Measurements from ENCODE around the gene KCTD3.

Gene KCTD3

DNA sequence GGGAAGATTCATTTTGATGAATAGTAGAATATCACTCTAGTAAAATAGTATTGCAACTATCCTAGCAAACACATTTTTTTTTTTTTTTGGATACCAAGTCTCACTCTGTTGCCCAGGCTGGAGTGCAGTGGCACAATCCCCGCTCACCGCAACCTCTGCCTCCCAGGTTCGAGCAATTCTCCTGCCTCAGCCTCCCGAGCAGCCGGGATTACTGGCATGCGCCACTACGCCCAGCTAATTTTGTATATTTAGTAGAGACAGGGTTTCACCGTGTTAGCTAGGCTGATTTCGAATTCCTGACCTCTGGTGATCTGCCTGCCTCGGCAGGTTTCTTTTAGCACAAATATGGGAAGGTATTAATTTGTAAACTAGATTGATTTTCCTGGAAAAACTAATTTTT lies 33.8 kb downstream of the KCTD3 start:
- no peak for DNase-seq

DNA sequence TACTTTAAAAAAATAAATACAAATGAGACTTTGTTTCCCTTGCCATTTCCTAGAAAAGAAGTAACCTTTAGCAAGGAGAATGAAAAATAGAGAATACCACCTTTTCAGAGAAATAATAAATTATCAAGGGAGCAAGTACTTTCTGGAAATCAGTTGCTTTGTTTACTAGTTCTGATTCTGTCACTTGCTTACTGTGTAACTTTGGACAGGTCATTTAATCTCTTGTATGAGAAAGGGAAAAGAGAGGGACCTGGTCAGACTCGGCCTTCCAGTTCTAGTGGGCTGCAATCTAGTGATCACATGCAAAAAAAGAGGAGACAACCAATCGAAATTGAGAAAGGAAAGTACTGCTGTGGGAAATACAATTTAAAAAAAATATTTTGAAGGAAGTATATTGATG lies 34.2 kb downstream of the KCTD3 start:
- in situ Hi-C loops (cut with MboI; ENCODE audit: low pct_unique_long_range_greater_than_20kb, low sequenced_read_pairs) = no loop called here
- no peak for DNase-seq

More for the DNA sequence above, 33.8 kb downstream of the KCTD3 start:
- in situ Hi-C loops (cut with MboI; ENCODE audit: low pct_unique_long_range_greater_than_20kb, low sequenced_read_pairs) = no loop called here

DNA sequence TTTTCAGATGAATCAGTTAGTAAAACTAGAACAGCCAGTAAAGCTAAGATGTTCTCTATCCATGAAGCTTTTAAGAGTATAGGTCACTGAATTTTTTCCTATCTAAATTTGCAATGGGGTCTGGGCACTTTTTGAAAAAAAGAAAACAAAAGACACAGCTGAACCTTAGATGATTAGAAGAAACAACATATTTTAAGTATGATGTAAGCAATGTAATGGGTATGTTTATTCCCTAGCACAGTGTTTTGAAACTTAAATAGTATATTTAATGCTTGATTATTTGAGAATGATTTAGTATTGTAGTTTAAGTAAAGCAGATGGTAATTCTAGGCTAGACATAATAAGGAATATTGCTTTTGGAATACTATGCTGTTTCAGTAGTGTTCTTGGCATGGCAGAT lies 36.2 kb downstream of the KCTD3 start:
- no peak for DNase-seq
- in situ Hi-C loops (cut with MboI; ENCODE audit: low pct_unique_long_range_greater_than_20kb, low sequenced_read_pairs) = no loop called here

DNA sequence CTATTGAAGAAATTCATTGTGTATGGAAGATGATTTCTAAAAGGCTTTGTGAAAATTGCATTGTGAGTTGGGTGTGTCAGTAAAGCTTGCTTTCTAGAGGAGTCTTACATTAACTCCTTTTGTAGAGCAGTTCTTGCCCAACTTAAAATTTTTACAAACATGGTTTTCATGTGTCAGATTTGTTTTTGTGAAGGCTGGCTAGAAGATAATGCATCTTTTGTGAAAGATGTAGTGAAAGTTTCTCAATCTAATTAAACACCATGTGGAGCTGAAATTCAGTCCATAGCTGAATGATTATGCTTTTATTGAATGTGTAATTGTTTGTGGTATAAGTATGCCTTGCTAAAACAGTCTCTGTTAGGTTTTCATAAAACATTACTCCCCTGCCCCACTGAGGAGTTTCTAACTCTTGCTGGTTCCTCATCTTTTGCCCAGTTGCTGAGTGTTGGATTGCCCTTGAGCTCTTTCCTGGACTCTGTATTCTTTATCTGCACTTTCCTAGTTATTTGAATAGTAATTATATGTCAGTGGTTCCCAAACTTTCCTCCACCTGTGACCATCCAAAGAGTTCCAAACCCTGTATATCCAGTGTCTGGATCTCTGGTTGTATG lies 38.0 kb downstream of the KCTD3 start:
- DNase-seq = no peak
- in situ Hi-C loops (cut with MboI; ENCODE audit: low pct_unique_long_range_greater_than_20kb, low sequenced_read_pairs) = no loop called here

DNA sequence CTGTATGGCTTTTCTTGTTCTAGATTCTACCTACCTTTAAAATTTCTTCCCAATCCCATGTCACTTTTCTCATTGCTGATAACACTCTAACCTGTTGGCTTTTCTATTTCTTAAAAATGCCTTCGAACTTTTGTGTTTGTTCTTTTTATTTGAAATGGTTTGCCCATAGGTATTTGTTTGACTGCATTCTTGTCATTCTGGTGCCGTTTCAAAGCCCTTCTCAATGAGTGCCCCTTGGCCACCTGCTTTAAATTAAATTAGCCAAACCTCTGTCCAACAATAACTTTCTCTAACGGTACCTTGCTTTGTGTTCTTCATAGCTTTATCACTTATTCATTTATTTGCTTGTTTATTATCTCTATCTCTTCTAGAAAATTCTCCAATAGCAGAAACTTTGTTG lies 38.9 kb downstream of the KCTD3 start:
- DNase-seq = no peak
- in situ Hi-C loops (cut with MboI; ENCODE audit: low pct_unique_long_range_greater_than_20kb, low sequenced_read_pairs) = no loop called here

DNA sequence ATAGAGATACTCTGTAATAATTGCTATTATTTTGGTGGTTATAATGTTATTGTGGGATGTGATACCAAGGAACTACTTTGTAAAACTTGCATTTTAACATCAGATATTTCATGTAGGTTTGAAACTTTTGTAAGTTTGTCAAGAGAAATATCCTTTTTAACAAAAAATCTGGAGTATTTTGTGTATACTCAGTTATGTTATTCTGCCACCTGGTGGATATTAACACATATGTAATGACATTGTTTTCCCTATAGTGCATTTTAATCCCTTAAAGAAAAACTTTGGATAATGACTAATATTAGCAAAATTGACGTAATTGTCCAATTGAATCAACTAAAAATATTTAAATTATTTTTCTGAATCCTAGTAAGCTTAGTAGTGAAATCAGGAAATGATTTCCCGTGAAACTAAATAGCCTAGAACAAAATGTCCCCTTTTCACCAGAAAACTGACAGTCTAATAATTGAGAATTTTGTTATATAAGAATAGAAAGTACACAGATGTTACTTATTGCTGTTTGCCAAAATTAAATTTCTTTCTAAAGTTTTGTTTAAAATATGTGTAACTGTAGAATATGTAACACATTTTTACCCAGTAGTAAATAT lies 39.6 kb downstream of the KCTD3 start:
- in situ Hi-C loops (cut with MboI; ENCODE audit: low pct_unique_long_range_greater_than_20kb, low sequenced_read_pairs) = no loop called here
- DNase-seq = no peak

DNA sequence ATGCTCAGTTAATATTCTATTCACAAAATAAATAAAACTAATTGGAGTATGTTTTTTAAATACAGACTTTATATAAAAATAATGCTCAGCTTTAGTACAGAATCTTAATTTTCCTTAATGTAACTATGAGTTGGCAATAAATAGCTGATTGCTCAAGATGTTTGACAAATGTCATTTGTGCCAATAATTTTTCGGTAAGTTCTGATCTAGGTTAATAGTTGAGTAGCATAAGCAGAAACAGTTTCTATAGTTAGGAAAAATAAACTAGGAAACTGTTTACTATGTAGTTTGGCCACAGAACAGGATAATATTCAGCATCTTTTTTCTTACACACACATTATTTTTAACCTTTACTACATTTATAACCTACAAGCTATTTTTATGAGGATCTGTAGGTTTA lies 40.3 kb downstream of the KCTD3 start:
- DNase-seq = no peak
- in situ Hi-C loops (cut with MboI; ENCODE audit: low pct_unique_long_range_greater_than_20kb, low sequenced_read_pairs) = no loop called here

DNA sequence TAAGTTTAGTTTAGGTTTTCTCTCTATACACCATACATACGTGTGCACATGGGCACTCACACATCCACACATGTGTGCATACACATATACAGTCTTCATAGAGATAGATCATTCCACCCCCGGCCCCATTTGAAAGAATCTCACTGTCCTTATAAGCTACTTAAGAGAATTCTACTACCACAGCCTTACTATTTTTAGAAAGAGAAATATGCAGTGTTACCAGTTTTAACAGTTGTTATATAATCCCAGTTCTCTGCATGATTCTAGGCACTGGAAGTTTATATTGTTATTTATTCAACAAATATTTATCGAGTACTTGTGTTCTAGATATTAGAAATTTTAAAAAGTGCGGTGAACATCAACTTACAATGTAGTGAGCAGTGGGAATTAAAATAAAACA lies 41.5 kb downstream of the KCTD3 start:
- no peak for DNase-seq
- in situ Hi-C loops (cut with MboI; ENCODE audit: low pct_unique_long_range_greater_than_20kb, low sequenced_read_pairs) = no loop called here

DNA sequence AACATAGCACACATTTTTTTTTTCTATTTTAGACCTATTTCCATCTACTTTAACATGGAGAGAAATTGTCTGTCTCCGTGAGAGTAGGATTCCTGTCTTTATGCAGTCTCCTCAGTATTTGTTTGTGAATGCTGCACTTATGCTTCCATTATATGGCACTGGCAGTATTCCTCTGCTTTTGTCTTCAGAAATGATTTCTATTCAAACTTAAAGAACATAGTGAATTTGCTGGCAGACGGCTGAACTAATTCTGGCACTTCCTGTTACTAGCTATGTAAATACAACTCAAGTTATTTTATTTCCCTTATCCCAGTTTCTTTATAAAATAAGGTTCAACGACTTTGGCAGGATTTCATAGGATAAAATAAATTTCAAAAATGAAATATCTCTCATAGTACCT lies 45.3 kb downstream of the KCTD3 start:
- no peak for DNase-seq
- in situ Hi-C loops (cut with MboI; ENCODE audit: low pct_unique_long_range_greater_than_20kb, low sequenced_read_pairs) = no loop called here

DNA sequence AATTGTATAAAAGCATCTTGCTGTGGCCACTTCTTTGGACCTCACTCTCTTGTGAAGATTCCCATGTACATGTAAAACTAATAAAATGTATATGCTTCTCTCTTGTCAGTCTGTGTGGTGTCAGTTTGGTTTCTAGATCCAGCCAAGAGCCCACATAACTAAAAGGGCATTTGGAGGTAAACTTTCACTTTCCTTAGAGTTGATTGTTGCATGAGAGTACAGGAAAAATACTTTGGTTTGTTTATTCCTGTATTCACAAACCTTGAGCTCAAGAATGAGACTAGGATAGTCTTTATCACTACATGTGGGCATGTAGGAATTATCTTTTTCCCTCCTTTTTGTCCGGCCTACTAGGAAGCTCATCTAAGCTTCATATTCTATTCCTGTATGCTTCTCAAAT lies 50.9 kb downstream of the KCTD3 start:
- in situ Hi-C loops (cut with MboI; ENCODE audit: low pct_unique_long_range_greater_than_20kb, low sequenced_read_pairs) = no loop called here
- DNase-seq = no peak

DNA sequence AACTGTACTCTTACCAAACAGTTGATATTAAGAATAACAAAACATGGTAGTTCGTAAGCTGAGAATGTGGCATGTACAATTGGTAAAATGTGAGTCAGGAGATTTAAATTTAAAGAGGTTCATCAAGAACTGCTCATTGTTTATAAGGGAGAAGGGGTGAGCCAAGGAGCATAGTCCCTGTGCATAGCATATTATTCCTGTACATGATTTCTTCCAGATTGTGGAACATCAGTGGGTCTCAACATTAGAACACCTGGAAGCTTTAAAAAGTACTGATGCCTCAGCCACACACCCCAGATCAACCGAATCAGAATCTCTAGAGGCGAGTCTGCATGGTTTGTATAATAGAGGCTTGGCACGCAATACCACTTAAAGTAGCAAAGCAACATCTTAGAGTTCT lies 56.1 kb downstream of the KCTD3 start:
- in situ Hi-C loops (cut with MboI; ENCODE audit: low pct_unique_long_range_greater_than_20kb, low sequenced_read_pairs) = no loop called here
- no peak for DNase-seq

DNA sequence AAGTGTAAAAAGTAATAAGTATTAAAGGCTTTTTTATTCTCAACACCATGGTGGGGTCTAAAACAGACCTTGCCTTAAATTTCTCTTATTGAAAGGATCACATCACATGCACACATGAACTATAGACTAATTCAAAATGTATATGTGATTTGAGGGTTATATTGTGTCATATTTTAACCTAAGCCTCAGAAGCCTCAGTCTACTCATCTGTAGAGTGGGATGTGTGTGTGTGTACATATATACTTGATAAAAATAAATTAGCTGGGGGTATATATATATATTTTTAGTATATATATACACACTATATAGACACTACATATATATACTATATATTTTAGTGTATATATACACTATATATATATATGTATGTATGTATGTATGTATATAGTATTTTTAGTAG lies 58.8 kb downstream of the KCTD3 start:
- in situ Hi-C loops (cut with MboI; ENCODE audit: low pct_unique_long_range_greater_than_20kb, low sequenced_read_pairs) = no loop called here
- no peak for DNase-seq

DNA sequence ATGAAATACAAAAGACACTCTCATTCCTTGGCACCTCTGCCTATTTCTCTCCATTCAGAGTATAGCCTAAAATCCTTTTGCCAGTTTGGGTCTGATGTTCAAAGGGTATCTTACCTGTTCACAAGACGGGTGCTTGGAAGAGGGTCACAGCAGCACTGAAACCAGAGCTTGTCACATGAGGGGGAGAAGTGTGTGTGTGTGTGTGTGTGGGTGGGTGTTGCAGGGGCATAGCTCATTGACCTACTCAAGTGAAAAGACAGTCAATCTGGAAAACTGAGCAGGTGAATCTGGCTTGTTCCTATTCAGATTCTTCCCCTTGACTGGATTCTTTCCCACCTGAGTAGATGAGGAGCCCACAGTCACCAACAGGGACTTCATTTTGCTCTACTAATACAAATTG lies 63.9 kb downstream of the KCTD3 start:
- in situ Hi-C loops (cut with MboI; ENCODE audit: low pct_unique_long_range_greater_than_20kb, low sequenced_read_pairs) = no loop called here
- no peak for DNase-seq

DNA sequence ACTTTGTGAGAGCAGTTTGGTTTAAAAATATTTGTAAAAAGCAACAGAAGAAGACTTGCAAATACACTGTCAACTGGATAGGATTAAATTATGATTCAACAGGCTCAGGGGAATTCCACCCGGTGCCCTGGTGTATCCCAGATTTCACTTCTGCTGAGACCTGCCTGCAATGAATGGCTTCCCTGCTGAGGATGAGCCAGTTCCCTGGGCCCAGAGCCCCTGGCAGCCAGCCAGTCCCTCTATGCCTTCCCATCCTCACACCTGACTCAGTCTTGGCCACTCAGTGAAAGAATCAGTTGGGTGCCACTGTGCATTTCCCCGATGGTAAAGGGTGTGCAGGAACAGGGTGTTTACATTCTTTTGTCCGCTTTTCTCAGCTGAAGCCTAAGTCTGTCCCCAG lies 64.4 kb downstream of the KCTD3 start:
- no peak for DNase-seq
- in situ Hi-C loops (cut with MboI; ENCODE audit: low pct_unique_long_range_greater_than_20kb, low sequenced_read_pairs) = no loop called here

DNA sequence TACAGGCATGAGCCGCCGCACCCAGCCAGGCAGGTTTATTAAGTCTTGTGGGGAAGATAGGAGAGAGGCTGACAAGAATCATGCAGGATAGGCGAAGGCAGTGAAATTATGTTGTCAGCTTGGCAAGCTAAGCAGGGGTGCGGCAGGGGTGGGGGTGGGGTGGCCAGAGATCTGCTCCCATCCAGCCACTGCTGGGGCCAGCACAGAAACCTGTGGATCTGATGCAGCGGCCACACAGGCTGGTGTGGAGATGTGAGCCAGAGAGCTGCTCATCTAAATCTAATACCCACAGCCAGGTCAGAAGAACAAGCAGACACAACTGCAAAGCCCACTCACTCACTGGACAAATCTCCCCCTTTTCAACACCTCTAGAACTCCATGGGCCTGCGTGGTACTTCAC lies 68.7 kb downstream of the KCTD3 start:
- in situ Hi-C loops (cut with MboI; ENCODE audit: low pct_unique_long_range_greater_than_20kb, low sequenced_read_pairs) = no loop called here
- no peak for DNase-seq

DNA sequence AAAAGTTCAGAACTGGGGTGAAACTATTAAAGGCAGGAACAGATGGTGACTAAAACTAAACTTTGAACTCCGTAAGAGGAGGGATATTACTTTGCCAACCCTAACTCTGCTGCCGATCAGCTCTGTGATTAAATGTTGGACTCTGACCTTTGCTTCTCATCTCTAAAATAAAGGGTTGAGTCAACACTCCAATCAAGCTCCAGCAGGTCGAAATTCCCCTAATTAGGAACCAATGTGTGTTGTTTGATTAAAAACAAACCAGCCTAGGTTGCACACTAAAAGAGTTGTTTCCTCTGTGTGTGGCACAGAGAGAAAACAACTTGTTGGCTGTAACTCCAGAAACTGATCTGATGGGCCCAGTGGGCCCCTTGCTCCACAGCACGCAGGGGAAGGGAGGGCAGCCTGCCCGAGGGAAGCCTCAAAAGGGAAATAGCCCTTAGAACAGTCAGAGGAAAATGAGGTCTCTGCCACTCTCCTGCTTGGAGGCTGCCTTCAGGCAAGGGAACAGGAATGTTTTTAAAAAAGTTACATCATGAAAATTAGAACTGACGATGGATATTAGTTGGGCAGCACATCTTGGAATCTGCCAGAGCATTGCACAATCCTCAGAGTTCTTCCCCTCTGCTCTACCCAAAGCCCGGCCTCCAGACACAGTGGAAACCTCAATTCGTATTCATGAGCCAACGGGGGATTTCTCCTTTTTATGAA lies 69.3 kb downstream of the KCTD3 start:
- in situ Hi-C loops (cut with MboI; ENCODE audit: low pct_unique_long_range_greater_than_20kb, low sequenced_read_pairs) = no loop called here
- no peak for DNase-seq

DNA sequence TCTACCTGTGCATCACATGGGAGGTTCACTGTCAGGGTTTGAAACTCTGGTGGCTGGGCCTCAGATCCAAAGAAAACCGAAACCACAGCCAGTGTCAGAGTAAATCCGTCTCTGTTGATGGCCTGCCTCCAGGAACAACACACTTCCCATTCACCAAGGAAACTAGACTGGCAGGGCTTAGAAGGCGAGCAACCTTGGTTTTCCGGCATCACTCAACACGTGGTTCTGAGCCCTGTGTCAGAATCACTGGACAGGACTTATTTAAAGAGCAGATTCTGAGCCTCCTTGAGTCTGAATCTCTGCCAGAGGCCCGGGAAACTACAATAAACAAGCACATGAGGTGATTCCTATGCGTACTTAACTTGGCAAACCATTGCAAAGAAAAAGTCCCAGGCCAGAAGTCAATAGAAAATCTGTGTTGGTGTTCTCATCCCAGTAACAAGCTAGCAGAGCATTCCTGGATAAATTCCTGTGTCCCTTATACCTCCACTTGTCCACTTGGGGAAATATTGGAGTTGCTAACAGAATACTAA lies 70.0 kb downstream of the KCTD3 start:
- in situ Hi-C loops (cut with MboI; ENCODE audit: low pct_unique_long_range_greater_than_20kb, low sequenced_read_pairs) = no loop called here
- DNase-seq = no peak

DNA sequence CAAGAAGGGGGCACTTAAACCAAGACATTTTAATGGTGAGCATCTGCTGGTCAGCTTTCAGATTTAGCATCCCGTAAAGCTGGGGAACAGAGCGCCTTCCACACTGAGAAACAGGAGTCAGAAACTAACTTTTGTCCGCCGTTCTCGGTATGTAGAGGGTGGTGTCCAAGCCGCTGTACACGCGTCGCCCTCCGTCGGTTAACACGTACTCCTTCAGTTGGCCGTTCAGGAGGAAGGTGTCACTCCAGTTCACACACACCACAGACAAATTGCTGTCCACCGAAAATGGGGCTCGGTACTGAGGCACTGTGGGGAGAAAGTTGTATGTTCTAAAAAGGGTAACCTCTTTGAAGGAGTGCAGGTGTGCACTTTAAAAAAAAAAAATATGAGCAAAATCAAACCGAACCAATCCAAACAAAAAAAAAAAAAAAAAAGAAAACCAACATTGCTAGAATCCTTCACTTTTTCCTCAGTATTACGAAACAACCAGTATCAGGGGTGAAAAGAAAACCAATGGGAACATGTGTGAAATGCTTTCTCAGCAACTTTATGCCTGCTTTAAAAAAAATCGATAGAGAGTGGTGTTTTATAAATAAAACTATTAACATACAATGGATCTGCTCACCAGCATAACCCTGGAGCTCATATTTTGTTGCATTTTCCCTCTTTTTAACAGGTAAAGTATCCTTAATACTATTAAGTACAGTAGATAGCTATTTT lies 73.5 kb downstream of the KCTD3 start:
- DNase-seq = no peak
- in situ Hi-C loops (cut with MboI; ENCODE audit: low pct_unique_long_range_greater_than_20kb, low sequenced_read_pairs) = no loop called here

DNA sequence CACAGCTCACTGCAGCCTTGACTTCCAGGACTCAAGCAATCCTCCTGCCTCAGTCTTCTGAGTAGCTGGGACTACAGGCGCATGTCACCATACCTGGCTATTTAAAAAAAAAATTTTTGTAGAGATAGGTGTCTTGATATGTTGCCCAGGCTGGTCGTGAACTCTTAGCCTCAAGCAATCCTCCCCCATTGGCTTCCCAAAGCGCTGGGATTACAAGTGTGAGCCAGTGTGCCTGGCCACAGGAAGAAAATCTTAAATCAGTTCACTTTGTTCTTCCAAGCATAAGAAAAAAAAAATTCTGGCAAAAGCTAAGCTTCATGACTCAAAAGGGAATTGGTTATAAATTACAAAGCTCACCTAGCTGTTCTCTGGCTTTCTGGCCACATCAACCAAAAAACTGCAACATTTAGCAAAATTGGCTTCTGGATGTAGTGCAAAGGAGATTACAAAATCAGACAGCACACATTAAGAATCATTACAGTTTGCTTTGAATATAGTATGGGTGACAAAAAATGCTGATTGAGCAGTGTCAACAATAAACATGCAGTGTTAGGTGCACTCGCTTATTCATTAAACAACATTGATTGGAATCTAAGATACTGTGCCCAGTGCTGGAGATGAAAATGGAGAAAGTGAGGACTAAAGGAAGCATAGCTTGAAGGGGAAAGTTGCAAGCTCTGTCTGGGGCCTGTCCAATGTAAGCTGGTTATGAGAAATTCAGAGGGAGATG lies 76.7 kb downstream of the KCTD3 start:
- no peak for DNase-seq
- in situ Hi-C loops (cut with MboI; ENCODE audit: low pct_unique_long_range_greater_than_20kb, low sequenced_read_pairs) = no loop called here

Measured in KBM-7 (cell line).